Activated CD4-positive, alpha-beta T cell treated with anti-CD3 and anti-CD28 coated beads, Interleukin-2, amount 50 U/mL, for 24 hours (primary cell): ENCODE results near the gene APP.
A peak's percentile ranks its signal among the peaks of the same experiment; 100 is the strongest.

Experiments
- DNase-seq, 2 donors: peaks; one replicate each; pipeline ENCODE4 v3.0.0-alpha.2; 2020; ENCODE audit warnings: low read depth in 1 of 2, low spot score in 1 of 2

Gene APP

GRCh38 chr21:25908495-25908894 lies 262.1 kb downstream of the APP start:
- no peak for DNase-seq

- DNase-seq = no peak
Measured at GRCh38 chr21:25907573-25908275, 262.8 kb downstream of the APP start.

- DNase-seq = no peak
Measured at GRCh38 chr21:25906587-25906986, 264.0 kb downstream of the APP start.

GRCh38 chr21:25905126-25905525 lies 265.4 kb downstream of the APP start:
- no peak for DNase-seq

- DNase-seq = no peak
Measured at GRCh38 chr21:25904044-25904695, 266.4 kb downstream of the APP start.

GRCh38 chr21:25903607-25904006 lies 267.0 kb downstream of the APP start:
- no peak for DNase-seq

- DNase-seq = no peak
Measured at GRCh38 chr21:25901330-25901979, 269.1 kb downstream of the APP start.

GRCh38 chr21:25898671-25899070 lies 271.9 kb downstream of the APP start:
- DNase-seq = no peak

GRCh38 chr21:25897383-25897782 lies 273.2 kb downstream of the APP start:
- DNase-seq = no peak

GRCh38 chr21:25896501-25897056 lies 274.0 kb downstream of the APP start:
- DNase-seq = no peak

GRCh38 chr21:25895565-25896205 lies 274.9 kb downstream of the APP start:
- peak in 1 of 2 donors; percentile 7 for DNase-seq

GRCh38 chr21:25893191-25893590 lies 277.4 kb downstream of the APP start:
- no peak for DNase-seq

GRCh38 chr21:25891596-25891995 lies 279.0 kb downstream of the APP start:
- no peak for DNase-seq

- no peak for DNase-seq
Measured at GRCh38 chr21:25890001-25890400, 280.6 kb downstream of the APP start.

GRCh38 chr21:25888711-25889110 lies 281.9 kb downstream of the APP start:
- no peak for DNase-seq

- DNase-seq = no peak
Measured at GRCh38 chr21:25887646-25888306, 282.8 kb downstream of the APP start.

GRCh38 chr21:25887166-25887565 lies 283.4 kb downstream of the APP start:
- DNase-seq = no peak

- no peak for DNase-seq
Measured at GRCh38 chr21:25885880-25886279, 284.7 kb downstream of the APP start.

- DNase-seq = no peak
Measured at GRCh38 chr21:25885405-25885804, 285.2 kb downstream of the APP start.

GRCh38 chr21:25884311-25884710 lies 286.3 kb downstream of the APP start:
- DNase-seq = no peak
